ENCODE measurements around the gene PCTP. TPM values are rescaled to one million over a fixed set of nuclear protein-coding genes. Genes with fewer than 3 reads are reported as not detected.

PCTP gene
- total RNA-seq, 4 donors from 2014 or later = 10.1 to 41.7 (median 13.3) TPM

DNA sequence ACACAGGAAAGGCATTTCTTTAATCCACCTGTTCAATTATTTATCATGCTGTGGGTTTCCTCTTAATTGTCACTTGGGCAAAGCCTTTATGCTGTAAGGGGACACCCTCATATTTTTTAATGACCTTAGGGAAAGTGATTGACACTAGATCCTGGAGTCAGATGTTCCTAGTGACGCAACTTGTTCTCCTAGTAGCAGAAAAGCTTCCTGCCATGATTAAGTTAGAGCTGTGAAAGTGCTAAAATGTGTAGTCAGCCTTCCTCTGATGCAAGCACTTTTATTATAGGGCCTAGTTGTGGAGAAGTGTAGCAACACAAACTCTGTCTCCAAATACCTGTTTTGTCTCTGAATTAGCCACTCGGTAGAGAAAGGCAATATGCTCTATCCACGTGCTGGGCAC lies 40.4 kb upstream of the PCTP start:
- ATAC-seq = peak; percentile 88 to 91
- Histone ChIP-seq H3K36me3 (no peaks in the 10 kb centered on the region), H3K4me1 (peaks cover 48 to 55% of the 10 kb centered on the region in 2 donors), H3K27ac (peak overlapping the region; percentile 88 to 96 (median 94)), H3K27me3 (no peaks in the 10 kb centered on the region), H3K4me3 (peak overlapping the region in 1 of 4 donors; percentile 44), H3K9me3 (no peaks in the 10 kb centered on the region)
- in situ Hi-C loops (cut with MboI; ENCODE audit: low sequenced_read_pairs in 4 of 4) = loop anchor here in 1 of 4 donors (10.0 kb wide), 1 partner anchor 64 kb away; no protein-coding TSS in a partner anchor
- no peak for TF ChIP-seq POLR2A (IDR thresholded peaks at IDR 0.05)
- TF ChIP-seq, protein P1, sequence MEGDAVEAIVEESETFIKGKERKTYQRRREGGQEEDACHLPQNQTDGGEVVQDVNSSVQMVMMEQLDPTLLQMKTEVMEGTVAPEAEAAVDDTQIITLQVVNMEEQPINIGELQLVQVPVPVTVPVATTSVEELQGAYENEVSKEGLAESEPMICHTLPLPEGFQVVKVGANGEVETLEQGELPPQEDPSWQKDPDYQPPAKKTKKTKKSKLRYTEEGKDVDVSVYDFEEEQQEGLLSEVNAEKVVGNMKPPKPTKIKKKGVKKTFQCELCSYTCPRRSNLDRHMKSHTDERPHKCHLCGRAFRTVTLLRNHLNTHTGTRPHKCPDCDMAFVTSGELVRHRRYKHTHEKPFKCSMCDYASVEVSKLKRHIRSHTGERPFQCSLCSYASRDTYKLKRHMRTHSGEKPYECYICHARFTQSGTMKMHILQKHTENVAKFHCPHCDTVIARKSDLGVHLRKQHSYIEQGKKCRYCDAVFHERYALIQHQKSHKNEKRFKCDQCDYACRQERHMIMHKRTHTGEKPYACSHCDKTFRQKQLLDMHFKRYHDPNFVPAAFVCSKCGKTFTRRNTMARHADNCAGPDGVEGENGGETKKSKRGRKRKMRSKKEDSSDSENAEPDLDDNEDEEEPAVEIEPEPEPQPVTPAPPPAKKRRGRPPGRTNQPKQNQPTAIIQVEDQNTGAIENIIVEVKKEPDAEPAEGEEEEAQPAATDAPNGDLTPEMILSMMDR (IDR thresholded peaks at IDR 0.05 in 4 of 5, conservative IDR thresholded peaks at IDR 0.05 in 1 of 5) = no peak
- intact Hi-C loops (cut with DNase I; ENCODE audit: low total_unique reads) = loop anchor here (2.0 kb wide), 4 partner anchors 22 to 72 kb away; no protein-coding TSS in a partner anchor
- peak; percentile 51 to 60 for DNase-seq

DNA sequence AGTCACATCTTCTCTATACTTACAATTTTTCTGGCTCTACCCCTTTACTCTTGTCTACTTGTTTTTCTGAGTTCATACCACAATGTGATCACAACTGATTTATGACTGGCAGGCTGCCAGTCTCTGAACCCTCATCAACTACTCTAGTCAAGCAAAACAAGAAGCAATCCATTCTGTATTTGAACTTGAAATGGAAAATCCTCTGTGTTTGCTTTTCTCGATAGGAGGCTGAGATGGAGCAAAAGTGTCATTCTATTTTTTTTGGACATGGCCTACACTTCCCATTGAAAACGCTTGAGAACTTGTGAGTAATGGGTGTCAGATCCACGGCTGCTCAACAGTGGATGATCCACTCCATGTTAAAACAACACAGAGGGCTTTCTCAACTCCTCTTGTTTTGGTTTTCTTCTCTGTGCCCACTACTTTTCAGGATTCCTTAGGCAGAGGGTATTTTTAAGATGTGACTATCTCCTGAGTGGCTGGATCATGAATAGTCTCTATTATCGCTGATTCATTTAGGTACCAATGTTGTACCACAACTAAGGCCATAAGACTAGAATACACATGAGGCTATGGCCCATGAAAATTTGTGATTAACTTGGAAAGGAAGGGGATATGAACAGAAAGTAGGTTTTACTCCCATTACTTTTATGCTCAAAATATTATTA lies 39.9 kb upstream of the PCTP start:
- ATAC-seq (peak; percentile 7 to 8), DNase-seq (no peak)
- peaks cover 44 to 50% of the 10 kb centered on the region in 2 donors for H3K4me1 ChIP-seq
- intact Hi-C loops (cut with DNase I; ENCODE audit: low total_unique reads) (loop anchor here (2.0 kb wide), 4 partner anchors 22 to 72 kb away; no protein-coding TSS in a partner anchor), in situ Hi-C loops (cut with MboI; ENCODE audit: low sequenced_read_pairs in 4 of 4) (loop anchor here in 1 of 4 donors (10.0 kb wide), 1 partner anchor 64 kb away; no protein-coding TSS in a partner anchor)
- no peaks in the 10 kb centered on the region for H3K9me3 ChIP-seq
- no peaks in the 10 kb centered on the region for H3K27me3 ChIP-seq
- TF ChIP-seq, protein P1 (IDR thresholded peaks at IDR 0.05 in 4 of 5, conservative IDR thresholded peaks at IDR 0.05 in 1 of 5) = no peak
- TF ChIP-seq POLR2A (IDR thresholded peaks at IDR 0.05) = no peak
- no peak overlapping the region for H3K4me3 ChIP-seq
- H3K36me3 ChIP-seq = no peaks in the 10 kb centered on the region
- H3K27ac ChIP-seq = peak overlapping the region; percentile 88 to 96 (median 94)

DNA sequence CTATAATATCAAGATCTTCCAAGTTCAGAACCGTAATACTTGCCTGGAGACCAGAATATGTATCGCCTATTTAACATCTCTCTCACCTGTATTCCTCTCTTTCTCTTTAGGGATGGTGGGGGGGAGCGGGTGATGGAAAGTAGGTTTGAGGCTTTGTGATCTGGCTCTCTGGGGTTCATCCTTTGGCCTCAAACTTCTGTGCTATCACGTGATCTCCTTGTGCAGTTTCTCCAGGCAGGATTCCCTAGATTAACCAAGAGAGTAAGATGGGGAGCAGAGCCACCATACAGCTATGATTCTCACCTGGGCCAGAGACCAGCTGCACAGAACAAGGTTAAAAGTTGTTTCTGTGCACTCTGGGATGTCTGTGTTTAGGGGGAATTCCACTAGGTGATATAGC lies 33.4 kb upstream of the PCTP start:
- no peak overlapping the region for H3K4me3 ChIP-seq
- no peaks in the 10 kb centered on the region for H3K36me3 ChIP-seq
- H3K27ac ChIP-seq = no peak overlapping the region
- no peaks in the 10 kb centered on the region for H3K27me3 ChIP-seq
- peaks cover 0 to 7% of the 10 kb centered on the region in 2 donors for H3K4me1 ChIP-seq
- DNase-seq = no peak
- H3K9me3 ChIP-seq = no peaks in the 10 kb centered on the region
- TF ChIP-seq, protein P1 (IDR thresholded peaks at IDR 0.05 in 4 of 5, conservative IDR thresholded peaks at IDR 0.05 in 1 of 5) = no peak
- no peak for TF ChIP-seq POLR2A (IDR thresholded peaks at IDR 0.05)
- ATAC-seq = no peak
- in situ Hi-C loops (cut with MboI; ENCODE audit: low sequenced_read_pairs in 4 of 4) = loop anchor here (5.0 to 10.0 kb wide), 3 partner anchors 55 to 190 kb away; no protein-coding TSS in a partner anchor
- intact Hi-C loops (cut with DNase I; ENCODE audit: low total_unique reads) = loop anchor here (1.0 kb wide), 1 partner anchor 191 kb away; no protein-coding TSS in a partner anchor

DNA sequence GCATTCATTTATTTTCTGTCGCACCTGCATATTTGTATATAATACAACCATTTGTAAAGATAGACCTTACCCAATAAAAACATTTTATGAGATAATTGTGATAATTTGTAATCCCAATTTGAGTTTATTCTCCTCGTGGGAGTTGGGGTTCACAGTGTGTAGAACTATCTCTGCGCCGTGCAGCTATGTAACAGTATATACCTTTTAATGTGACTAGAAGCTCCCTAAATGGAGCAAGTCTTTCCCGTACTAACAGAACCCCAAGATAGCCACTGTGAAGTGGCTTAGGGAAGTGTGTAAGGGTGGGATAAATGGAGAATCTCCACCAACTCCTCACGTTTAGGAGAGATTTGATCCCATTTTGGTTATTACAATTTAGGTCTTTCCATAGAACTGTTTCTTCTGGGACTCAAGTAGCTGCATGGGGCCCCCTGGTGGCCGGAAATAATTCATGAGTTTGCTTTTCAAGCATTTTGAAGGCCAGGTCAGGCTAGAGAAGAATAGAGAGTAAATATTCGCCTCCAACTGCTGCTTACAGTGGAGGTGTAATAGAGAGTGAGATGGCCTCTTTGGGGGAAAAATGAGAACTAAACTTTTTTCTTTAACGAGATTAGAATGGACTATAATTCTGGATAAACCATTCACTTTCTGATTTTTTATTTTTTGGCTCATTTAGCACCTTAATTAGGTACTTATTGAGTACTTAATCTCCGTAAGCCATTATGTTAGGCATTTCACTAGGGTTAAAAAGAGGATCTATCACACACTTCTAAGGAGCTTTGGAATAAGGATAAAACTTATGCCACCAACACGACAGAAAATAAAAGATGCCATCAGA lies 32.7 kb upstream of the PCTP start:
- Histone ChIP-seq H3K9me3 (no peaks in the 10 kb centered on the region), H3K27me3 (no peaks in the 10 kb centered on the region), H3K36me3 (no peaks in the 10 kb centered on the region), H3K27ac (no peak overlapping the region), H3K4me1 (peaks cover 5 to 7% of the 10 kb centered on the region in 2 donors), H3K4me3 (no peak overlapping the region)
- in situ Hi-C loops (cut with MboI; ENCODE audit: low sequenced_read_pairs in 4 of 4) (loop anchor here (5.0 to 10.0 kb wide), 3 partner anchors 54 to 191 kb away; no protein-coding TSS in a partner anchor), intact Hi-C loops (cut with DNase I; ENCODE audit: low total_unique reads) (loop anchor here (1.0 kb wide), 1 partner anchor 192 kb away; no protein-coding TSS in a partner anchor)
- DNase-seq (peak; percentile 51 to 78), ATAC-seq (peak; percentile 58 to 64)
- TF ChIP-seq, protein P1 (IDR thresholded peaks at IDR 0.05 in 4 of 5, conservative IDR thresholded peaks at IDR 0.05 in 1 of 5) = peak; percentile 52 to 91 (median 81)
- no peak for TF ChIP-seq POLR2A (IDR thresholded peaks at IDR 0.05)

All from gastrocnemius medialis (tissue), 4 donors.